ENCODE data around the gene ARHGAP28. TPM values are rescaled to one million over a fixed set of nuclear protein-coding genes. Genes with fewer than 3 reads are reported as not detected.
"Not testable (repeated sequence)": the region's sequence is repeated elsewhere in the genome, so short reads cannot be mapped to it uniquely, and the experiment has no call there.

Gene ARHGAP28
- total RNA-seq, 1 donor from 2014 or later, result 4.4 TPM

DNA sequence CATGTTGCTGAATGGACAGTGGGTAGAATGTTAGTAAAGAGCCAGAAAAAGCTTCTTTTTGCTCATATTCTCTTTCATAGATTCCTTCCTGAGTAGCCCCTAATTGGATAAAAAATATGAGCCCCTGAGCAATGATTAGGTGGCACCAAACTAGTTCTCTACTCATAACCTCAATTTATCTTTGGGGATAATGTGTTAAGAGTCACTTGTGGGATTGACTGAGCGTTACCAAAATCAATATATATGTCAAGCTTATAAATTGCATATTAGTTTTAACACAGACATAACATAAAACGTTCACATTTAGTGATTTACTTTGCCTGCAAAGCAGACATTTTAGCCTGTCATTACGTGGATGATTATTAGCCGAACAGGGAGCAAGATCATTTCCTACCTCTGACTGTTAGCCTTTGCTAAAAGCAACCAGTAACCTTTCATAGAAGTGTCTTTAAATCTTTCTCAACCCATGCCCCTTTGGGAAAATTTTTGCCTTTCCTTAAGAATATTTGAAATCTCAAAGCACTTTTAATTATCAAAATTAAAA, 85.4 kb downstream of the ARHGAP28 start:
- DNase-seq (ENCODE audit: low read depth, low spot score), result no peak

DNA sequence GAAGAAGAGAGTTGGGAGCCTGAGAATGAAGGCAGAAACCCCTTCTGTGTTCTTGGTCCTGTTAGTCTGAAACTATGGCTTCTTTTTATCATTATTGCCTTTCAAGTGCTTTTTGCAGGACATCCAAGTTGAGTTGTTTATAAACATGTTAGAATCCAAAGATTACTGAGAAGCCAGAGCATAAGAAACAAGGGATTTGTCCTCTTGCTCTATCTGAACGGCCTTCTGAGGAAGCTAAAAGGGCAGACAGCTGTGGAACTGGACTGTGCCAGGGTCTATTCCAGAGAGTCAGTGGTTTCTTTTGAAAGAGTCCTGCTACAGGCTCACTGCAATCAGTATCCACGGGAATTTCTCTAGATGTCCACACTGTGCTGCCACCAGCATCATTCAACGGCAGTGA, 86.6 kb downstream of the ARHGAP28 start:
- DNase-seq (ENCODE audit: low read depth, low spot score), result no peak

DNA sequence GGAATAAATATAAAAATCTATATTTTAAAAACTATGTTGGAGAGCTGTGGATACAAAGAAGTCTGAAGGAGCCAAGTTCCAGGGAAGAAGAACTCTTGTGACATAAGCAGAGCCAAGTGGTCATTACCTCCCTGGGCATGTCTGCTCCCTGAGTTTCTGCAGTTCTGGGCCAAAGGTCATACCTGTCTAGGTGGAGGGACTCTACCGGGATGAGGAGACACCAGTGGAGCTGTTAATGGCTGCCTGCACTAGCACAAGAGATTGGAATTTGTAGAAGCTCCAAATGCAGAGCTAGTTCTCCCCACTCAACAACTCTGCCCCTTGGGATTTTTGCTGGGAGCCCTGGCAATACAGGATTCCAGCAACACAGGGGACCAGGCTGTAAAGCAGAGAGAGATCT, 89.8 kb downstream of the ARHGAP28 start:
- no peak for DNase-seq (ENCODE audit: low read depth, low spot score)

DNA sequence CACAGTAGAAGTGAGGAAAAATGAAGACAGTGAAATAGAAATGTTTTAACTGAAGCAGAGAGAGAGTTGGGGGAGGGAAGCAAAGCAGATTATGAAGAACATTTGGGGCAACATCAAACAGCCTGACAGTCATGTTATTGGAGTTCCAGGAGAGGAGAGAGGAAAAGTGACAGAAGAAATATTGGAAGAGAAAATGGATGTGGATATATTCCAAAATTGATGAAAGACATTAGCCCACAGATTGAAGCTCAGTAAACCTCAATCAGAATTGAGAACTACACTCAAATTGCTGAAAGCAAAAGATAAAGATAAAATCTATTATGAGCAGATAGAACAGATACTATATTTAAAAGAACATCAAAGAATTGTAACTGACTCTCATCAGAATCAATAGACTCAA, 90.8 kb downstream of the ARHGAP28 start:
- no peak for DNase-seq (ENCODE audit: low read depth, low spot score)

- no peak for DNase-seq (ENCODE audit: low read depth, low spot score)
These were observed 91.8 kb downstream of the ARHGAP28 start for GRCh38 chr18:6821356-6821755.

DNA sequence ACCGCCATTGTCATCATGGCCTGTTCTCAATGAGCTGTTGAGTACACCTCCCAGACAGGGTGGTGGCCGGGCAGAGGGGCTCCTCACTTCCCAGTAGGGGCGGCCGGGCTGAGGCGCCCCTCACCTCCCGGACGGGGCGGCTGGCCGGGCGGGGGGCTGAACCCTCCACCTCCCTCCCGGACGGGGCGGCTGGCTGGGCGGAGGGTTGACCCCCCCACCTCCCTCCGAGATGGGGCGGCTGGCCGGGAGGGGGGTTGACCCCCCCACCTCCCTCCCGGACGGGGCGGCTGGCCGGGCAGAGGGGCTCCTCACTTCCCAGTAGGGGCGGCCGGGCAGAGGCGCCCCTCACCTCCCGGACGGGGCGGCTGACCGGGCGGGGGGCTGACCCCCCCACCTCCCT, 97.6 kb downstream of the ARHGAP28 start:
- not testable (repeated sequence) for DNase-seq (ENCODE audit: low read depth, low spot score)

DNA sequence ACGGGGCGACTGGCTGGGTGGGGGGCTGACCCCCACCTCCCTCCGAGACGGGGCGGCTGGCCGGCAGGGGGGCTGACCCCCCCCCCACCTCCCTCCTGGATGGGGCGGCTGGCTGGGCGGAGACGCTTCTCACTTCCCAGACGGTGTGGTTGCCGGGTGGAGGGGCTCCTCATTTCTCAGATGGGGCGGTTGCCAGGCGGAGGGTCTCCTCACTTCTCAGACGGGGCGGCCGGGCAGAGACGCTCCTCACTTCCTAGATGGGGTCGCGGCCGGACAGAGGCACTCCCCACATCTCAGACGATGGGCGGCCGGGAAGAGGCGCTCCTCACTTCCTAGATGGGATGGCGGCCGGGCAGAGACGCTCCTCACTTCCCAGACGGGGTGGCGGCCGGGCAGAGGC, 98.0 kb downstream of the ARHGAP28 start:
- not testable (repeated sequence) for DNase-seq (ENCODE audit: low read depth, low spot score)

DNA sequence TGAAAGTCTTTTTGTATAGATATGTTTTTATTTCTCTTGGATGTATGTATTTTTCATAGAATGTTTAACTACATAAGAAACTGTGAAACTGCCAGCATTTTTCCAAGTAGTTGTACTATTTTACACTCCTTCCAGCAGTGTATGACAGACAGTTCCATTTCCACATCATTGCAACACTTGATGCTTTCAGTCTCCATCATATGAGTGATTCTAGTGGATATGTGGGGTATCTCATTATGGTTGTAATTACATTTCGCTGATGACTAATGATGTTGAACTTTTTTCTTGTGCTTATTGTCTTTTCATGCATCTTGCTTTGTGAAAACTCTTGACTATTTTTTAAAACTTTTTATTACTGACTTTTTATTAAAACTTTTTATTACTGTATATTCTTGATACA, 101.4 kb downstream of the ARHGAP28 start:
- DNase-seq (ENCODE audit: low read depth, low spot score), result no peak

DNA sequence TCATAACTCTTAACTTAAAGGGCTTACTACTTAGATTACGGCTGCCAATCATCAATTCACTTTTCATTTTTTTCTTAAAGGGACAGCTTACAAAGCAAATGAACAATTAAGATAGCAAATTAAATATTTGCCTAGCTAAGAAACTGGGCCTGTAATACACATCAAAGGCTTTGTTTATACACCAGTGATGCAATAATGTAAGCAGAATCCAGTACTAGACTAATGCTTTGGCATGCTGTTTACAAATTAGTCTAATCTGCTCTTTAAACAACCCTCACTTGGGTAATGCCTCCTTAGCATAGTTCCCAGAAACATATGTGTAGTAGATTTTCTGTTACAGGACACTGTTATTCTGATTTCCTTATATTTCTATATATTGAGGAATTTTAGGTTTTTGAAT, 105.8 kb downstream of the ARHGAP28 start:
- DNase-seq (ENCODE audit: low read depth, low spot score), result no peak

DNA sequence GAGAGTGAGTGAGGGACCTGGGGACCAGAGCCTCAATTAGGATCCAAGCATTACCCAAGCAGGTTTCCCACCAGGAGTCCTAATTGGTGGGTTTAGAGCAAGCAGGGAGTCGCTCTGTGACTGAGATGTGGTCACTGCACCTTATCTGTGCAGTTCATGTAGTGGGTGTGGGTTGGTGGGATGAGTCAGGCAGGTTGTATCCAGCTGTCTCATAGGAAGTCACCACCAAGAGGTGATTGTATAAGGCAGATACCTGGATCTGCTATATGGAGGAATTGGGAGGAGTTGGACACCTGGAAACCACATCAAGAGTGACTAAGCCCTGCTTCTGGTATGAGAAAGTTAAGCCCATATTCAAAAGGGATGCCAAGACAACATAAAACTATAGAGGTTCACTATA, 106.8 kb downstream of the ARHGAP28 start:
- DNase-seq (ENCODE audit: low read depth, low spot score), result no peak

- DNase-seq (ENCODE audit: low read depth, low spot score), result no peak
These were observed 108.4 kb downstream of the ARHGAP28 start for GRCh38 chr18:6837904-6838303.

GRCh38 chr18:6842081-6842480, 112.6 kb downstream of the ARHGAP28 start:
- no peak for DNase-seq (ENCODE audit: low read depth, low spot score)

GRCh38 chr18:6843308-6843707, 113.8 kb downstream of the ARHGAP28 start:
- no peak for DNase-seq (ENCODE audit: low read depth, low spot score)

GRCh38 chr18:6845521-6845920, 116.0 kb downstream of the ARHGAP28 start:
- DNase-seq (ENCODE audit: low read depth, low spot score), result not testable (repeated sequence)

DNA sequence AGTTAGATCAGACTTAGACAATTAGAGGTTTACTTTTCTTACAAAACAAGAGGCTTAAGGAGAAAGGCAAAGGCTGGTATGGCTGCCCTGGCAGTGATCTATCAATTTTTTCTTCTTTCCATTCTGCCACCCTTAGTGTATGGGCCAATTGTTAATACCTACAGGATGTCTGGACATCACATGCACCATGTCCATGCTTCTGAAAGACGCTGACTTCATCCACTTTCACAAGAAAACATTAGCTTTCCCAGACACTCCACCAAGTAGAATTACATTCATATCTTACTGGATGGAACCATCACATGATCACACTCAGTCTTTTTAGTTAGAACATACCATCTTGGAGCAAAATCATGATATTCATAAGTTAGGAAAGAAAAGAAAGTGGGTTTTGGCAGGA, 120.9 kb downstream of the ARHGAP28 start:
- DNase-seq (ENCODE audit: low read depth, low spot score), result no peak

DNA sequence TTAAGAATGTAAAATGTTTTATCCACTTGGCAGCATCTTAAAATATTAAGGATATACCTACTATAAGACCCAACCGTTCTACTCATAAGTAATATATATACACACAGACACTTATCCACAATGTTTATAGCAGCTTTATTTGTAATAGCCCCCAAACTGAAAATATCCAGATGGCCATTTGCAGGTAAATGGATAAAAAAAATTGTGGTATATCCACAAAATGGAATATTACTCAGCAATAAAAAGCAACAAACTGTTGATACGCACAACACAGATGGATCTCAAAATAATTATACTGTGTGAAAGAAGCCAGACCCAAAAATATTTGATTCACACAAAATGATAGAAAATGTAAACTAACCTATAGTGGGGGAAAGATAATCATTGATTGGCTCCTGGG, 122.0 kb downstream of the ARHGAP28 start:
- no peak for DNase-seq (ENCODE audit: low read depth, low spot score)

- no peak for DNase-seq (ENCODE audit: low read depth, low spot score)
These were observed 125.3 kb downstream of the ARHGAP28 start for GRCh38 chr18:6854811-6855210.

DNA sequence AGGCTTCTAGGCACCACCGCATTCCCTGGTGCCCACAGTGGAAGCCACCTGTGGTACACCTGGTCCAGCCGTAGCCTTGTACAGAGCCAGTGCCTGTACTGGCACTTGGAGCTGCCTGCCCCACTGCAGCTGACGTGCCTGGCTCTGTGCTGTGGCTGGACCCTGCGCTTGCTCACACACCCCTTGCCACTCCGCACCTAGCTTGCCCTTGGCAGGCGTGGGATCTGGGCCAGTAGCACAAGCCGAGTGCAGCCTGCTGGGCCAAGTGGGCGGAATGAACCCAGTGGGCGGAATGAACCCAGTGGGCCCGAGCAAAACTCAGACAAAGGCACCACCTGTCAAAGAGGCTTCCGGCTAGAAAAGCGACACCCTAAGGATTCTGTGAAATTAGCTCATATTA, 126.3 kb downstream of the ARHGAP28 start:
- DNase-seq (ENCODE audit: low read depth, low spot score), result no peak

DNA sequence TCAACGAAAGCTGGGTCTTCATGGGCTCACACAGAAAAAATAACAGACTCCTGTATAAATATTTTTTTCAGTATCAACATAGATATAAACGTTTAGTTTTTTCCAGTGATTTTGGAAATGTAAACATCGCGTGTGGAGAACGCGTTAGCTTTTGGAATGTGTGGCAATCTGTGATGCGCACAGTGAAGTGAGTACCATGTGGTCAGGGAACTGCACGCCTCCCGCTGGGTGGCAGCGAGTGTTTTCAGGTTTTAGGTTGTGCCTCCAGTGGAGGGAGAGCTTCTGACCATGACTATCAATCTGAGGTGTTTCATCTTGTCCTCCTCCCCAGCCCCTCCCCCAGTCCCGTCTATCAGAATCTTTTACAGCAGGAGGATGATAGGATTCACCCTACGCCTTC, 127.8 kb downstream of the ARHGAP28 start:
- no peak for DNase-seq (ENCODE audit: low read depth, low spot score)

GRCh38 chr18:6859676-6860422, 130.3 kb downstream of the ARHGAP28 start:
- no peak for DNase-seq (ENCODE audit: low read depth, low spot score)

GRCh38 chr18:6860804-6861448, 131.4 kb downstream of the ARHGAP28 start:
- DNase-seq (ENCODE audit: low read depth, low spot score), result no peak

DNA sequence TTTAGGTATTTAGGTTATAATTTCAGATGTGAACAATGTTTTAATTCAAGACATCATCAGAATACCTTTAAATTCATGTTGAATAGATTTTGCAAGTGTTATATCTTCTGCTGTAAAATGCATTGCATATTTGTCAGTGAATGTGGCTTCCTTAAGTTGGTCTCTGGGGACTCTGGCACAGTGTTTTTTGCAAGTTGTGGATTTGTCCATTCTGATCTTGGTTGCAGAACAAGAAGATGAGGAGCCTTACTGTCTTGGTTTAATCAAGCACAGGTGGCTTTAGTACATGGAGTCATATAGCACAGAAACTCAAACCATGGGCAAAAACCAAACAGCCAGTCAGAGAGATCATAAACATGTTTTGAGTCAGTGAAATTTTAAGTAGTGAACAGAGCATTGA, 135.7 kb downstream of the ARHGAP28 start:
- no peak for DNase-seq (ENCODE audit: low read depth, low spot score)

DNA sequence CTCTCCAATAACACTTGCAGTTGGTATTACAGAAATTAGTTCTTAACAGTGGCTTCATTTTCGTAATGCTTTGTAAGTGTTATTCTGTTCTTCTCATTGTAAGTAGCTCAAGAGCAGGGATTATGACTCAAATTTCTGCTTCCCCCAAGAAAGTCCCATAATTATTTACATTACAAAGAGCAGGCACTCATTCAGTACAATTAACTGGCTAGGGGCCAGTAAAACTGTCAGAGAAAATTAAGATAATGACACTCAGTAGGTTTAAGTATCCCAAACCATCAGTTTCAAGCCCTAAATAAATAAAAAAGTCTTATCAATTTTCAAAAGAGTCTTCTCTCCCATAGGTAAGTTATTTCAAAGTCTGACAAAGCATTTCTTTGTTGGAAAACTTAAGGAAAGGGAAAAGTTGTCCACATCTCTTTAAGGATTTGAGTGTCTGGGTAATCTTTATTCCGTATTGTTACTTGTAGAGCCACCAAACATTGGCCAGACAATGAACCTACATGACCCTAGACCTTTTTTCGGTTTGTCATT, 137.1 kb downstream of the ARHGAP28 start:
- DNase-seq (ENCODE audit: low read depth, low spot score), result no peak

Data from pulmonary artery endothelial cell (primary cell).